ES-I3 (cell line): ENCODE data around the gene ATXN1.

ENCODE experiments used
- H3K36me3 ChIP-seq: 2 replicates; pipeline ENCODE4 v1.6.1; 2013; ENCODE audit warnings: mild to moderate bottlenecking, low read length, control low read depth, moderate library complexity; ENCODE audit not compliant: insufficient read depth
- H3K4me1 ChIP-seq: 2 replicates; pipeline ENCODE4 v1.6.1; 2013; ENCODE audit warnings: mild to moderate bottlenecking, control low read depth, low read length; ENCODE audit not compliant: insufficient read depth
- H3K9ac ChIP-seq: 2 replicates; pipeline ENCODE4 v1.6.1; 2013; ENCODE audit warnings: low read depth, mild to moderate bottlenecking, low read length, moderate library complexity
- H3K9me3 ChIP-seq: 2 replicates; pipeline ENCODE4 v1.6.1; 2013; ENCODE audit warnings: mild to moderate bottlenecking, low read length, moderate library complexity; ENCODE audit not compliant: control insufficient read depth, insufficient read depth

The ATXN1 gene

DNA sequence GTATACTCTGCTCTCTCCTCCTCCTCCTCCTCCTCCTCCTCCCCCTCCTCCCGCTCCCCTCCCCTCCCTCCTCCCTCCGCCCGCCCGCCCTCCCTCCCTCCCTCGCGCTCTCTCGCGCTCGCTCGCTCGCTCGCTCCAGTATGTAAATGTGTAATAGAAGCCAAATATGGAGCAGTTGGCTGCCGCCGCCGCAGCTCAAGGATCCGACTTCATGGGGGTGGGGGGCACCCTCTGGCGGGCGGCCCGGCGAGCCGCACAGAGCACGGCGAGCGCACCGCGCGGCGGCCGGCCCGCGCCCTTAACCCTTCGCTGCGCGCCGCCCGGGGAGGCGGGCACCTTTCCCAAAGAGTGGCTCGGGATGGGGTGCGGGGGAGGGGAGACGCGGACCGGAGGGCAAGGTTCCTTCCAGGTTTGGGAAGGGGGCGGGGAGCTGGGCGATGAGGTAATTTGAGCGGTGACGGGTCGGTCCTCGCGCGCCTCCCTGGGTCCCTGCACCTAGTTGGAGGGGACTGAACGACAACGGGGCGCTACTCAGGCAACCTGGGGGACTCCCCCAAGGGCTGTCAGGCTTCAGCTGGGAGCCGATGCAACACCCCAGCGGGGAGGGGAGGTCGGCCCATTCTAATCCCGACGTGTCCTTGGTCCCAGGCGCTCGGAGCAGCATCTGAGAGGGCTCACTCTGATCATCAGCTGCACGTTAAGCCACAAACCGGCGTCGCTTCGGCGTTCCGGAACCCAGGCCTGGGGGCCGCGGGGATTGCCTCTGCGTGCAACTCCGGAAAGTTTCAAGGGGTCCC lies 409 bp upstream of the ATXN1 start:
- Histone ChIP-seq H3K9ac (peak overlapping the region; percentile 83), H3K9me3 (no peaks in the 10 kb centered on the region), H3K4me1 (peaks cover 15% of the 10 kb centered on the region), H3K36me3 (no peaks in the 10 kb centered on the region)

DNA sequence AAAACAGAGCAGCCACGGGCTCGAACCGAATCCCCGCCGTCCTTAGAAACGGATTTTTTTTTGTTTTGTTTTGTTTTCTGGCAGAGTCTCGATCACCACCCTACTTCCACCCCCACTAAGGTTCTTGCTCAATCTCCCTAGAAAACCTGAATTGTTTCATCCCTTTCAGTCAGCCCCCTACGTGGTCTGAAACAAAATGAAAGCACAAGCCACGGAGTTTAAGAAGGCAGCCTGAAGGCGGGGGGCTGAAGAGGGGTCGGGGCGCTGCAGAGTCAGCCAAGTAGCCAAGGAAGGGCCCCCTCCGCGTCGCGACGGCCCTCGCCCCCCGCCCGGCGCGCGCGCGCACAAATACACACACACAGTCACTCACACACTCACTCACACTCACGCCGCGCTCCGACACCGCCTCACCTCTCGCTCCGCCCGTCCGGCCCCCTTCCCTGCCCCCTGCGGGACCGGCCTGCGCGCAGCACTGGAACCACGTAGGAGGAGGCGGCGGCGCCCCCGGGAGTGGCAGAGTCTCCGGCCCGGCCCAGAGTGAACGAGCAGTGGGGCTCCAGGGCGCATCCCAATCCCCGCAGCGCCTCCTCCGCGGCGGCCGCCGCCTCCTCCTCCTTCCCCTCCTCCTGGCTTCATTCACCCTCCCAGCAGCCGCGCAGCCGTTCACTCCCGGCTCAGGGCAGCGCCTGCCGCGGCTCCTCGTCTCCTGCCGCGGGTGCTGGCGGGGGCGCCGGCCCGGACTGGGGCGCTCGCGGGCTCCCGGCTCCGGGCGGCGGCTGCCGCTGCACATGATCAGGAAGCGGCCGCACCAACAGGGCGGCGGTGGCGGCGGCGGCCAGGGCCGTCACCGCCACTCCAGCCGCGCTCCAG lies 1.4 kb downstream of the ATXN1 start:
- H3K9me3 ChIP-seq = no peaks in the 10 kb centered on the region
- no peaks in the 10 kb centered on the region for H3K36me3 ChIP-seq
- H3K4me1 ChIP-seq = peaks cover 15% of the 10 kb centered on the region
- peak overlapping the region; percentile 88 for H3K9ac ChIP-seq

DNA sequence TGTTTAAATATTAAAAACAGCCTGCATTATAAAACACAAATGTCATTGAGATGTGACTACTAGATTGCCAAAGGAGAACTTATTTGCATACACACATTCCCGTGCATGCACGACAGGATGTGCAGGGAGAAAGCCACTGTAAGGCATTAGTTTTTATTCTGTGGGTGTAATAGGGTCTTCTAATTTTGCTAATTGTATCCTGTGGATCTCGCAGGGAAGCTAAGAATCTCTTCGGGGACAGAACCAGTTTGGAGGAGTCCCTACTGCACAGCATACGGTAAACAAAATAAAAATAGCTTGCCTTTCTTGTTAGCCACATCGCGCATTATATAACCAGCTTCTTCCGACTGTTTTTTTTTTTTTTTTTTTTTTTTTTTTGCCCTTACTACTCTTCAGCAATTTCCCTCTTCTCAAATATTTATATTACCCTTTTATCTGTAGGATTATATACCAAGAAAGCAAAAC lies 2.0 kb downstream of the ATXN1 start:
- Histone ChIP-seq H3K36me3 (no peaks in the 10 kb centered on the region), H3K4me1 (peaks cover 15% of the 10 kb centered on the region), H3K9me3 (no peaks in the 10 kb centered on the region), H3K9ac (peak overlapping the region; percentile 88)

DNA sequence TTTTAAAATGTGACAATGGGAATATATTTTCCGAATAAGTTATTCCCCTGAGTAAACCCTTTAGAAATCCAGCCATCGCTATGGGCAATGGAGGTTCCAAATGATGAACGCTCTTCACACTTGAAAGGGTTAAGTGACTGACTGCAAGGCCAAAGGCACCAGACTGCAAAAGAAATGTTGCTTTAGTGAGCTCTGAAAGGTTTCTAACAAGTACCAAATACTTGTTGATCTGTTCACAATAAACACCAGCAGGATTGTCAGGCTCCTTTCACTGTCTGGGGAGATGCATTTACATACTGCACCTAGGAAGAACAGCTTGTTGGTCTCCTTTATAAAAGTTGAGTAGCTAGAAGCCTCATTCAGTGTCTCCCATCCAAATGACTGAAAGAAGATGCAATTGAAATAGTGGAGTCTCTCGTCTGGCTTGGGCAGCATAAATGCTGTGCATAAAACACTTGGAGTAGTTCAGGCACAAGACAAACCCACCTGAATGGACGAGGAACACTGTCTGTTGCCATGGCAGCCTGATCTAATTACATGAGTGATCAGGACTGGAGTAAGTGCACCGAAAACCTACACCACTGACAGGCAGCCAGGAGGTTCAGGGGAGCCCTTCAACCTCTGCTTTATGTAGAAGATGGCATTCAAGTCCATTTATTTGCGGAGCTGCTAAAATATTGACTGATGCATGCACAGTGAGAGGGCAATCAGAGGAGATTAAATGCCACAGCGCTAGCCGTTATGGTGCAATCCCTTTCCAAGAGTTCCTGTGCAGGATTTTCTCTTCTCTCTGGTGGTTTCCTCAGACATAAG lies 2.9 kb downstream of the ATXN1 start:
- H3K9me3 ChIP-seq = no peaks in the 10 kb centered on the region
- H3K36me3 ChIP-seq = no peaks in the 10 kb centered on the region
- H3K4me1 ChIP-seq = peaks cover 15% of the 10 kb centered on the region
- peak overlapping the region; percentile 17; the same call in 1 of the 2 replicates for H3K9ac ChIP-seq

DNA sequence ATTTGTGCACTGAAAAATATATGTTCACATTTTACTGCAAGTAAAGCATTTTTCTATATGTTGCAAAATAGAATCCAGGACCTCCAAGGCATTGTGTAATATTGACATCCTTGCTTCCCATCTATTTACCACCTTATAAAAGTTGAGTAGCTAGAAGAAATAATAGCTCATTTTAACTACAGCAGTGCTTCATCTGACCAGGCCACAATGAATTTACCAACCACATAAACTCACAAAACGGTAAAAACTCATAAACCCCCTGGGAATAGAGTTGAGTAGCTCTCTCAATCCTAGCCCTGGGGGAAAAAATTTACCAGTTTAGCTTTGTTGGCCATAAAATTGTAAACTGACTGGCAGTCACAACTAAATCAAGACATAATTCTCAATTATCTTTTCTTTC lies 3.9 kb downstream of the ATXN1 start:
- Histone ChIP-seq H3K9ac (no peak overlapping the region), H3K9me3 (no peaks in the 10 kb centered on the region), H3K4me1 (peaks cover 16% of the 10 kb centered on the region)

DNA sequence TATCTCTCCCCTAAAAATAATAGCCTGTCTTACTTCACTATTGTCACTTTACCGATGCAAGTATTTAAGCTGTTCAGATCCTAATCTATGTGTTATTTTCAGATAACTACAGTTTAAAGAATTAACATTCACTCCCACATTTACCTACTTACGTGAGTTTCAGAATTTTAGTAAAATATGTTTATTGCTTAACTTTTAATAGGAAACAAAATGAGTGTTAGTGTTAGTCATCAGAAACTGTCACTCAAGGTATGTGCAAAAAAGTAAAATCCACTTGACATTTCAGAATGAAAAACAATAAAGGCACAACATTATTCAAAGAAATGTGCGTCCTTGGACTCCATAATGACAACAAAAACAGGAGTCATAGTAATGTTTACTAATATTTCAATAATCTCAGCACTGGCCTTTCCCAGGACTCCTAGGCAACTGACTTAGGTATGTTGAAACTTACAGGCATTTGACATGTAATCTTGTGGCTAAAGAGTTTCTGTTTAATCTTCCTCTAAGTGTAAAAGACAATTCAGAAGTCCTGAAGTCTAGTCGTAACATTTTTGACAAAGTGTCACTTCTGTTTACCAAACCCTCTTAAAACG lies 4.5 kb downstream of the ATXN1 start:
- peaks cover 22% of the 10 kb centered on the region for H3K4me1 ChIP-seq
- H3K9me3 ChIP-seq = no peaks in the 10 kb centered on the region
- no peaks in the 10 kb centered on the region for H3K36me3 ChIP-seq
- no peak overlapping the region for H3K9ac ChIP-seq

More for the DNA sequence above, 3.9 kb downstream of the ATXN1 start:
- no peaks in the 10 kb centered on the region for H3K36me3 ChIP-seq

DNA sequence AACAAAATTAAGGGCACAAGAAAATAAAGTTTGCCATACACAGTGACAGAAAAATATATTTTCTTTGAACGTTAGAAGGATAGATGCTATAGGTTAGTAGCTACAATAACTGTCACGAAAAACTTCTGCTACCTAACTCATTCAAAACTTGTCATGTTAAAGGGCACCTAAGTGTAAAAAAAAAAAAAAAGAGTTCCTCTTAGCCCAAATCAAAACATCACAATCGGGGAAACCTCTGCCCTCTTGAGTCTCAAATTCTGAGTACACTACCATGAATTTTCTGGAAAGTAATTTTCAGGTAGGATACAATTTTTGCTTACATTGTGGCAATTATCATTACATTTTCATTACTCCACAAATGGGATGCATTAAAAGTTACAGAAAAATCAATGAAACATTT lies 5.7 kb downstream of the ATXN1 start:
- Histone ChIP-seq H3K9ac (no peak overlapping the region), H3K36me3 (no peaks in the 10 kb centered on the region; the same call in 1 of the 2 replicates), H3K9me3 (no peaks in the 10 kb centered on the region), H3K4me1 (peaks cover 28% of the 10 kb centered on the region)

DNA sequence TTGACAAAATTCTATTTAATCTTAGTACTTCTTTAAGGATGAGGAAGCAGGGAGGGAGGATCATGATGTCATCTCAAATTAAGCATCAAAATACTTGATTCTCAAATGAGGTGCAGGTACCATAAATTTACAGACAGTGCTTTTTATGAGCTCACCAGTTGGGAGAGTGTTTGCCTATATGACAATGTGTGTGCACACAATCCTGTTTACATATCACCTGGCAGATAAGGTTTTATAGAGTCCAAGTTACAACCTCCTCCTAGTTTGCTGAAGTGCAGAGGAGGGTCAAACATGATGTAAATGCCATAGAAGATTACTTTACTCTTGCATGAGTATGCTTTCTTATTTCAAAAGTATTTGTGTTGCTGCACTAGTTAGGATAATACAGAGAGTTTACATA lies 6.4 kb downstream of the ATXN1 start:
- Histone ChIP-seq H3K4me1 (peaks cover 31% of the 10 kb centered on the region), H3K9me3 (no peaks in the 10 kb centered on the region), H3K36me3 (no peaks in the 10 kb centered on the region; the same call in 1 of the 2 replicates), H3K9ac (no peak overlapping the region)

DNA sequence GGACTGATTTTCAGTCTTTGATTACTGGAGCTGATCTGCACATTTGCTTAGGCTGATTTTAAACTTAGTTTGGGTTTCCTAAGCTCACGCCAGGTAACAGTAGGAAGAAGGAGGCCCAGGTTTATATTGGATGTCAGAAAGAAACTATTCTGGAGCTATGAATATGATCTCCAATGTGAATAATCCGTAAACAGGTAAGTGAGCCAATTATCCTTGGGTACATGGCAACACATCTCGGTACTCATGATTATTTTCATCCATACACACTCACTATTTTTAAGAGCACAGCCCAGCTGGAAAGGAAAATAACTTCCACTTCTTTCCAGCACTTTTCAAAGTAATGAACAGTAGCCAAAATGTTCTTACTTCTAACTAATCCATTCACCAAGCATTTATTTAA lies 7.0 kb downstream of the ATXN1 start:
- H3K9me3 ChIP-seq = no peaks in the 10 kb centered on the region
- no peaks in the 10 kb centered on the region; the same call in 1 of the 2 replicates for H3K36me3 ChIP-seq
- H3K4me1 ChIP-seq = peaks cover 36% of the 10 kb centered on the region
- no peak overlapping the region for H3K9ac ChIP-seq

DNA sequence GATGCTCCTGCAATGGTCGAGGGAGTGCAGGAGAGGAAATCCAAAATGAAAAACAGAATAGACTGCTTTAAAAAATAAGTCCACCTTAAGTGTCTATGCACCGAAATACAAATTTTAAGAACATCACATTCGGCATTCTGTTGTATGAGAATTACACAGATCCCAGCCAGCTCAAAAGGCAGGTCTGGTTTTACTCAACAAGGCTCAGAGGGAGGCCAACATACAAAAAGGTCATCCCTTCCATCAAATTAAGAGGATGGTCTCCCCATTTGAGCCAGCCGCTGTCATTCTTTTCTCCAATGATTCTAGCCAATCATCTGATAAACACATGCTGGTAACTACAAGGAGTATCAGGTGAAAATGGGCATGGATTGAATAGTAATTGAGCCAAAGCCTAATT lies 7.9 kb downstream of the ATXN1 start:
- Histone ChIP-seq H3K9ac (no peak overlapping the region), H3K9me3 (no peaks in the 10 kb centered on the region), H3K36me3 (no peaks in the 10 kb centered on the region; the same call in 1 of the 2 replicates), H3K4me1 (peaks cover 29% of the 10 kb centered on the region)

DNA sequence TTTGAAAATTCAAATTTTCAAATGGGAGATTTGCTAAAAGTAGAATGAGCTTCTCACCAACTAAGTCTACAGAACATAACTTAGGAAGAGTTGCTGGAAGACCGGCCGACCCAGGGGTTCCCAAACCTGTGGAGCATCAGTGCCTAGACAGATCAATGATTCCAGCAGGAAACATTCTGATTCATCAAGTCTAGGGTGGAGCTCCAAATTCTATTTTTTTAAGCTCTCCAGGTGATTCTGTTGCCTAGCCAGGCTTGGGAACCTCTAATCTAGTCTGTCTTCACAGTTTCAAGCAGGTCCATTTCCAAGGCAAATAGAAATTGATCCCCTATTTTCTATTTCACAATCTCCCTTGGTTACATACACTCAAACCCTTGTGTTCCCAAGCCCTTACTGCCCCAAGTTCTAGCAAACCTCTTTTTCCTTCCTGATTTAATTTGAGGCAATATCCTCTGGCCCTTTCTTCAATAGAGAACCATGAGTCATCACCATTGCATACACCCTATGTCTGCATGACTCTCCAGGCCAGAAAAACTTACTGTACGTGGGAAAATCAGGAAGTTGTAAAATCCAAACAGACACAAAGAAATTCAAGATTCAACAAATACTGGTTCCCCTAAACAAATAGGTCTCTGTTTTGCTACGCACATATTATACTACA lies 8.9 kb downstream of the ATXN1 start:
- H3K4me1 ChIP-seq = peaks cover 22% of the 10 kb centered on the region

DNA sequence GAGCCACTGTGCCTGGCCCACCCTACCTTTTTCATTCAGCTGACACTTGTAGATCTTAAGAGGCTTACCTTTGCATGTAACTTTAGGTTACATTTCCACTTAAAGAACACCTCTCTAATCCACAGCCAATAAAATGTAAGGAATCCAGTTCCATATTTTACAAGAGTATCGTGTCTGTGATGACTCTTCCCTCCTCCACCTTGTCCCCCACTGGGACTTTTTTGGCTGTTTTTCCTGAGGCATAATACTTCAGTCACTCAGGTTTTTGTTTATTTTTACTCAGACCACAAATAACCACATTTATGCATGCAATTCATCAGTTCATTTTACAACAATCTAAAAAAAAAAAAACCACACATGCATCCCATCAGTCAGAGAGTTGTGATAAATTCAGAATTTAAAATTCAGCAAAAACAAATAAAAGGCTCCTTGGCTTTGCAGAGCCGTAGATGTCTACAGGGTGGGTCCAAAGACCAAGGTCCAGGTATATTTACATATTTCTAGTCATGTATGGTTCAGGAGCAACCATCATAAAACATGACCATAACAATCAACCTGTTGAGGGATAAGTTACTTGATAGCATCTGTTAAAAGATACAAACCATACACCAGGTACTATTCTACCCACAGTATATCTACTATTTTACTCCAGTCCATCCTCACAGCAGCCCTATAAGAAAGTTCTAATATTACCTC lies 9.9 kb downstream of the ATXN1 start:
- H3K4me1 ChIP-seq = peaks cover 22% of the 10 kb centered on the region

More for the DNA sequence above, 8.9 kb downstream of the ATXN1 start:
- H3K9me3 ChIP-seq = no peaks in the 10 kb centered on the region
- H3K9ac ChIP-seq = no peak overlapping the region
- no peaks in the 10 kb centered on the region; the same call in 1 of the 2 replicates for H3K36me3 ChIP-seq

DNA sequence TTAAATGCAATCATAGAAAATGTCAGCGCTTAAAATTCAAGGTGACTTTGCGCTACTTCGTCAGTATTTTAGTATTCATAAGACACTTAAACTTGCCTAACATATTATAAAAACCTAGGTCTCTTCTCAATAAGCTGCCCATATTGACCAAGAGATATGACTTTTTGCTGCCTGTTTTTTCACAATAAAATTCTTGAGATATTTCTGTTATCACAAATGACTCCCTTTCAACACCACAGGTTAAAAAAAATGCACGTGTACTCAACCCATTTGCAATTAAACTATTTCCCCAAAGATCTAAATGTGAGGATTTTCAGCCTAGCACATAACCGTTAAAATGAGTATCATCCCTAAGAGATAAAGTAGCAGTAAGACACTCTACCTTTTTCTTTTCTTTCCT lies 10.7 kb downstream of the ATXN1 start:
- Histone ChIP-seq H3K4me1 (peaks cover 22% of the 10 kb centered on the region), H3K9ac (no peak overlapping the region), H3K36me3 (no peaks in the 10 kb centered on the region; the same call in 1 of the 2 replicates)

More for the DNA sequence above, 9.9 kb downstream of the ATXN1 start:
- H3K9me3 ChIP-seq = no peaks in the 10 kb centered on the region
- no peaks in the 10 kb centered on the region; the same call in 1 of the 2 replicates for H3K36me3 ChIP-seq
- no peak overlapping the region for H3K9ac ChIP-seq

More for the DNA sequence above, 10.7 kb downstream of the ATXN1 start:
- no peaks in the 10 kb centered on the region for H3K9me3 ChIP-seq
